HEK293 (cell line): ENCODE results near the gene LUC7L2.

Source experiments
- BCL11A ChIP-seq: fragments of 450-650 bp; formaldehyde crosslinking; IDR thresholded peaks from 2 replicates; pipeline ENCODE4 v1.5.1; 2016; ENCODE audit warnings: low read depth, missing biosample characterization, missing genetic modification characterization
- GLI2 ChIP-seq: fragments of 450-650 bp; formaldehyde crosslinking; IDR thresholded peaks from 2 replicates; pipeline ENCODE4; 2017; ENCODE audit warnings: missing biosample characterization, missing genetic modification characterization, low read depth, borderline replicate concordance
- HOXC10 ChIP-seq: sonication (generic); formaldehyde crosslinking; IDR thresholded peaks from 2 replicates; pipeline ENCODE4 v1.8.1; 2023; ENCODE audit warnings: mild to moderate bottlenecking, missing genetic modification reagents
- KLF1 ChIP-seq: fragments of 450-650 bp; formaldehyde crosslinking; IDR thresholded peaks from 2 replicates; pipeline ENCODE4 v1.5.1; 2016; ENCODE audit warnings: missing biosample characterization, missing genetic modification characterization
- KLF10 ChIP-seq: fragments of 450-650 bp; IDR thresholded peaks from 2 replicates; pipeline ENCODE4 v1.5.1; 2018; ENCODE audit warnings: missing biosample characterization, mild to moderate bottlenecking, missing genetic modification characterization
- SCRT2 ChIP-seq: fragments of 450-650 bp; formaldehyde crosslinking; IDR thresholded peaks from 2 replicates; pipeline ENCODE4 v1.5.1; 2016; ENCODE audit warnings: missing biosample characterization, missing genetic modification characterization
- TCF7L2 ChIP-seq: IDR thresholded peaks from 2 replicates; pipeline ENCODE4 v1.6.1; 2011; ENCODE audit warnings: low read depth, mild to moderate bottlenecking, inconsistent platforms, low read length, moderate library complexity, borderline replicate concordance
- ZNF132 ChIP-seq: fragments of 450-650 bp; formaldehyde crosslinking; IDR thresholded peaks from 2 replicates; pipeline ENCODE4 v1.5.1; 2017; ENCODE audit warnings: missing biosample characterization, missing genetic modification characterization, borderline replicate concordance
- ZNF155 ChIP-seq: fragments of 450-650 bp; formaldehyde crosslinking; IDR thresholded peaks from 2 replicates; pipeline ENCODE4 v1.5.1; 2016; ENCODE audit warnings: missing biosample characterization, missing genetic modification characterization
- ZNF157 ChIP-seq: fragments of 450-650 bp; formaldehyde crosslinking; IDR thresholded peaks from 2 replicates; pipeline ENCODE4 v1.5.1; 2016; ENCODE audit warnings: missing biosample characterization, missing genetic modification characterization
- ZNF266 ChIP-seq: fragments of 450-650 bp; formaldehyde crosslinking; IDR thresholded peaks from 2 replicates; pipeline ENCODE4 v1.5.1; 2016; ENCODE audit warnings: missing biosample characterization, missing genetic modification characterization, low read depth
- ZNF350 ChIP-seq: fragments of 450-650 bp; formaldehyde crosslinking; IDR thresholded peaks from 2 replicates; pipeline ENCODE4 v1.5.0; 2017; ENCODE audit warnings: missing biosample characterization, mild to moderate bottlenecking, missing genetic modification characterization
- ZNF354C ChIP-seq: fragments of 450-650 bp; formaldehyde crosslinking; IDR thresholded peaks from 2 replicates; pipeline ENCODE4 v1.5.1; 2016; ENCODE audit warnings: missing biosample characterization, missing genetic modification characterization, low read depth, borderline replicate concordance
- ZNF366 ChIP-seq: fragments of 450-650 bp; formaldehyde crosslinking; conservative IDR thresholded peaks from 2 replicates; pipeline ENCODE4 v1.5.1; 2016; ENCODE audit warnings: missing biosample characterization, missing genetic modification characterization
- ZNF398 ChIP-seq: fragments of 450-650 bp; formaldehyde crosslinking; IDR thresholded peaks from 2 replicates; pipeline ENCODE4 v1.5.1; 2017; ENCODE audit warnings: missing biosample characterization, missing genetic modification characterization
- ZNF404 ChIP-seq: fragments of 450-650 bp; formaldehyde crosslinking; IDR thresholded peaks from 2 replicates; pipeline ENCODE4 v1.5.1; 2017; ENCODE audit warnings: missing biosample characterization, missing genetic modification characterization
- ZNF426 ChIP-seq: fragments of 450-650 bp; formaldehyde crosslinking; IDR thresholded peaks from 2 replicates; pipeline ENCODE4 v1.5.1; 2017; ENCODE audit warnings: missing biosample characterization, missing genetic modification characterization, mild to moderate bottlenecking, inconsistent platforms, moderate library complexity
- ZNF488 ChIP-seq: fragments of 450-650 bp; formaldehyde crosslinking; IDR thresholded peaks from 2 replicates; pipeline ENCODE4 v1.5.1; 2016; ENCODE audit warnings: missing biosample characterization, missing genetic modification characterization
- ZNF510 ChIP-seq: fragments of 450-650 bp; formaldehyde crosslinking; IDR thresholded peaks from 2 replicates; pipeline ENCODE4 v1.5.1; 2018; ENCODE audit warnings: mild to moderate bottlenecking, missing genetic modification characterization, missing biosample characterization; ENCODE audit not compliant: insufficient replicate concordance
- ZNF530 ChIP-seq: fragments of 450-650 bp; formaldehyde crosslinking; IDR thresholded peaks from 2 replicates; pipeline ENCODE4 v1.5.1; 2016; ENCODE audit warnings: low read depth, missing biosample characterization, missing genetic modification characterization
- ZNF561 ChIP-seq: fragments of 450-650 bp; IDR thresholded peaks from 2 replicates; pipeline ENCODE4 v1.5.1; 2018; ENCODE audit warnings: missing biosample characterization, missing genetic modification characterization, borderline replicate concordance
- ZNF571 ChIP-seq: fragments of 450-650 bp; formaldehyde crosslinking; IDR thresholded peaks from 2 replicates; pipeline ENCODE4 v1.5.0; 2017; ENCODE audit warnings: missing biosample characterization, missing genetic modification characterization
- ZNF610 ChIP-seq: fragments of 450-650 bp; formaldehyde crosslinking; IDR thresholded peaks from 2 replicates; pipeline ENCODE4 v1.5.1; 2016; ENCODE audit warnings: missing biosample characterization, missing genetic modification characterization, borderline replicate concordance
- ZNF626 ChIP-seq: fragments of 450-650 bp; sonication (Bioruptor Pico); formaldehyde crosslinking; IDR thresholded peaks from 2 replicates; pipeline ENCODE4 v1.5.1; 2018; ENCODE audit warnings: missing biosample characterization, missing genetic modification characterization, inconsistent platforms
- ZNF629 ChIP-seq: fragments of 450-650 bp; formaldehyde crosslinking; IDR thresholded peaks from 2 replicates; pipeline ENCODE4 v1.5.1; 2017; ENCODE audit warnings: missing biosample characterization, missing genetic modification characterization
- ZNF654 ChIP-seq: fragments of 450-650 bp; formaldehyde crosslinking; IDR thresholded peaks from 2 replicates; pipeline ENCODE4 v1.5.1; 2016; ENCODE audit warnings: low read depth, missing biosample characterization, missing genetic modification characterization
- ZNF658 ChIP-seq: fragments of 450-650 bp; formaldehyde crosslinking; IDR thresholded peaks from 2 replicates; pipeline ENCODE4; 2016; ENCODE audit warnings: missing biosample characterization, missing genetic modification characterization
- ZNF670 ChIP-seq: fragments of 450-650 bp; formaldehyde crosslinking; IDR thresholded peaks from 2 replicates; pipeline ENCODE4 v1.5.1; 2016; ENCODE audit warnings: missing biosample characterization, missing genetic modification characterization, low read depth
- ZNF677 ChIP-seq: fragments of 450-650 bp; IDR thresholded peaks from 2 replicates; pipeline ENCODE4 v1.5.0; 2018; ENCODE audit warnings: missing biosample characterization, mild to moderate bottlenecking, missing genetic modification characterization, moderate library complexity
- ZNF692 ChIP-seq: fragments of 450-650 bp; formaldehyde crosslinking; IDR thresholded peaks from 2 replicates; pipeline ENCODE4 v1.5.1; 2016; ENCODE audit warnings: missing biosample characterization, missing genetic modification characterization
- TF ChIP-seq, protein P1 (sequence below): fragments of 450-650 bp; formaldehyde crosslinking; IDR thresholded peaks from 2 replicates; pipeline ENCODE4 v1.5.1; 2016; ENCODE audit warnings: missing biosample characterization, missing genetic modification characterization
- TF ChIP-seq, protein P2 (sequence below): fragments of 450-650 bp; formaldehyde crosslinking; IDR thresholded peaks from 2 replicates; pipeline ENCODE4 v1.5.1; 2016; ENCODE audit warnings: missing biosample characterization, missing genetic modification characterization

The LUC7L2 gene

GRCh38 chr7:139359366-139360209, at the start of gene LUC7L2 (continued):
- TF ChIP-seq, protein P1, sequence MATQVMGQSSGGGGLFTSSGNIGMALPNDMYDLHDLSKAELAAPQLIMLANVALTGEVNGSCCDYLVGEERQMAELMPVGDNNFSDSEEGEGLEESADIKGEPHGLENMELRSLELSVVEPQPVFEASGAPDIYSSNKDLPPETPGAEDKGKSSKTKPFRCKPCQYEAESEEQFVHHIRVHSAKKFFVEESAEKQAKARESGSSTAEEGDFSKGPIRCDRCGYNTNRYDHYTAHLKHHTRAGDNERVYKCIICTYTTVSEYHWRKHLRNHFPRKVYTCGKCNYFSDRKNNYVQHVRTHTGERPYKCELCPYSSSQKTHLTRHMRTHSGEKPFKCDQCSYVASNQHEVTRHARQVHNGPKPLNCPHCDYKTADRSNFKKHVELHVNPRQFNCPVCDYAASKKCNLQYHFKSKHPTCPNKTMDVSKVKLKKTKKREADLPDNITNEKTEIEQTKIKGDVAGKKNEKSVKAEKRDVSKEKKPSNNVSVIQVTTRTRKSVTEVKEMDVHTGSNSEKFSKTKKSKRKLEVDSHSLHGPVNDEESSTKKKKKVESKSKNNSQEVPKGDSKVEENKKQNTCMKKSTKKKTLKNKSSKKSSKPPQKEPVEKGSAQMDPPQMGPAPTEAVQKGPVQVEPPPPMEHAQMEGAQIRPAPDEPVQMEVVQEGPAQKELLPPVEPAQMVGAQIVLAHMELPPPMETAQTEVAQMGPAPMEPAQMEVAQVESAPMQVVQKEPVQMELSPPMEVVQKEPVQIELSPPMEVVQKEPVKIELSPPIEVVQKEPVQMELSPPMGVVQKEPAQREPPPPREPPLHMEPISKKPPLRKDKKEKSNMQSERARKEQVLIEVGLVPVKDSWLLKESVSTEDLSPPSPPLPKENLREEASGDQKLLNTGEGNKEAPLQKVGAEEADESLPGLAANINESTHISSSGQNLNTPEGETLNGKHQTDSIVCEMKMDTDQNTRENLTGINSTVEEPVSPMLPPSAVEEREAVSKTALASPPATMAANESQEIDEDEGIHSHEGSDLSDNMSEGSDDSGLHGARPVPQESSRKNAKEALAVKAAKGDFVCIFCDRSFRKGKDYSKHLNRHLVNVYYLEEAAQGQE (tag by site-specific recombination): peak; percentile 33
- TF ChIP-seq ZNF654 (tag by site-specific recombination): no peak
- peak; percentile 78 for TF ChIP-seq ZNF561
- TF ChIP-seq ZNF670 (tag by site-specific recombination): no peak
- TF ChIP-seq ZNF629 (tag by site-specific recombination): peak; percentile 75
- TF ChIP-seq ZNF132 (tag by site-specific recombination): no peak
- no peak for TF ChIP-seq SCRT2 (tag by site-specific recombination)
- peak; percentile 50; the same call in 1 of the 2 replicates for TF ChIP-seq ZNF398 (tag by site-specific recombination)
- no peak for TF ChIP-seq ZNF626 (tag by site-specific recombination)
- no peak for TF ChIP-seq ZNF658 (tag by site-specific recombination)
- TF ChIP-seq ZNF354C (tag by site-specific recombination): no peak
- no peak for TF ChIP-seq ZNF350 (tag by site-specific recombination)
- no peak for TF ChIP-seq BCL11A (tag by site-specific recombination)
- no peak for TF ChIP-seq ZNF571 (tag by site-specific recombination)
- TF ChIP-seq ZNF426 (tag by site-specific recombination): no peak
- TF ChIP-seq ZNF677 (tag by site-specific recombination): no peak
- TF ChIP-seq GLI2 (tag by site-specific recombination): no peak
- peak; percentile 79 for TF ChIP-seq KLF1 (tag by site-specific recombination)
- no peak for TF ChIP-seq ZNF488 (tag by site-specific recombination)
- TF ChIP-seq ZNF404: no peak
- TF ChIP-seq ZNF366 (tag by site-specific recombination): no peak
- TF ChIP-seq ZNF155 (tag by site-specific recombination): no peak
- no peak for TF ChIP-seq ZNF266 (tag by site-specific recombination)
- TF ChIP-seq ZNF692 (tag by site-specific recombination): peak; percentile 58
- peak; percentile 56; the same call in 1 of the 2 replicates for TF ChIP-seq ZNF610 (tag by site-specific recombination)
- TF ChIP-seq ZNF530: no peak
- TF ChIP-seq HOXC10 (CRISPR knock-in tag): peak; percentile 75; the same call in 1 of the 2 replicates
- no peak for TF ChIP-seq ZNF157 (tag by site-specific recombination)
- TF ChIP-seq, protein P2, sequence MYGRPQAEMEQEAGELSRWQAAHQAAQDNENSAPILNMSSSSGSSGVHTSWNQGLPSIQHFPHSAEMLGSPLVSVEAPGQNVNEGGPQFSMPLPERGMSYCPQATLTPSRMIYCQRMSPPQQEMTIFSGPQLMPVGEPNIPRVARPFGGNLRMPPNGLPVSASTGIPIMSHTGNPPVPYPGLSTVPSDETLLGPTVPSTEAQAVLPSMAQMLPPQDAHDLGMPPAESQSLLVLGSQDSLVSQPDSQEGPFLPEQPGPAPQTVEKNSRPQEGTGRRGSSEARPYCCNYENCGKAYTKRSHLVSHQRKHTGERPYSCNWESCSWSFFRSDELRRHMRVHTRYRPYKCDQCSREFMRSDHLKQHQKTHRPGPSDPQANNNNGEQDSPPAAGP (tag by site-specific recombination): 0 out of 2 replicates have a peak, but pooled peaks have one; percentile 63
- no peak for TF ChIP-seq TCF7L2
- TF ChIP-seq ZNF510 (tag by site-specific recombination): no peak
- TF ChIP-seq KLF10: peak; percentile 61
